GM12878 (cell line): ENCODE measurements around the gene GPR17. TPM values are rescaled to one million over a fixed set of nuclear protein-coding genes. Genes with fewer than 3 reads are reported as not detected.

ENCODE experiments used
- ATAC-seq: fragments of 200-7000 bp; cut with Tn5 transposase; 3 replicates; pipeline ENCODE4 v1.9.1; 2020; ENCODE audit warnings: mild to moderate bottlenecking, moderate library complexity
- BruUV-seq: library from RNA; stranded (reverse); fragments of 400-500 nt; replicated peaks from 2 replicates; lab custom pipeline; 2021; lab: Mats Ljungman, UMichigan
- CTCF ChIA-PET: fragments of 300-600 bp; sonication (Branson Sonifier 250); formaldehyde crosslinking; extraction: SDS; loops from one replicate; lab custom pipeline; 2021; ENCODE audit warnings: inconsistent platforms; lab: Yijun Ruan, JAX
- POLR2A ChIA-PET: fragments of 350-600 bp; formaldehyde crosslinking; extraction: SDS; loops from one replicate; lab custom pipeline; 2021; ENCODE audit warnings: inconsistent platforms; lab: Charles Lee
- RAD21 ChIA-PET: fragments of 300-600 bp; sonication (Branson Sonifier 250); formaldehyde crosslinking; loops from one replicate; lab custom pipeline; 2023; ENCODE audit warnings: antibody characterized with exemption; ENCODE audit not compliant: unreplicated experiment; lab: Charles Lee
- SMC1A ChIA-PET: fragments of 300-600 bp; sonication (Branson Sonifier 250); formaldehyde crosslinking; loops from one replicate; lab custom pipeline; 2023; ENCODE audit not compliant: unreplicated experiment, uncharacterized antibody; lab: Charles Lee
- DNase-seq: peaks from one replicate; pipeline ENCODE4 v3.0.0-alpha.2; 2011; ENCODE audit warnings: low read depth, low spot score
- FAIRE-seq: peaks from 3 replicates; lab custom pipeline; 2011; peaks lifted over from hg19 to GRCh38; lab: Jason Lieb, UNC
- H2AFZ ChIP-seq: 2 replicates; pipeline ENCODE4 v1.6.0; 2011; ENCODE audit warnings: low read depth, low read length, control low read depth; ENCODE audit not compliant: control insufficient read depth
- H3K27ac ChIP-seq: 2 replicates; pipeline ENCODE4 v1.5.1; 2011; ENCODE audit warnings: control low read depth; ENCODE audit not compliant: control insufficient read depth, insufficient read depth
- H3K27me3 ChIP-seq, 2 experiments: replicated peaks in 1 of 2; 2 replicates each; pipeline versions ENCODE4 v1.6.0 to v1.6.1; 2011; ENCODE audit warnings: low read length in 1 of 2; ENCODE audit not compliant: control insufficient read depth in 2 of 2, insufficient read depth in 2 of 2
- H3K36me3 ChIP-seq, 2 experiments: 2 replicates each; pipeline ENCODE4 v1.5.1; 2011; ENCODE audit warnings: low read length in 1 of 2; ENCODE audit not compliant: control insufficient read depth in 2 of 2, insufficient read depth in 2 of 2
- H3K4me1 ChIP-seq: 2 replicates; pipeline ENCODE4 v1.6.1; 2011; ENCODE audit warnings: mild to moderate bottlenecking, low read length, moderate library complexity, mixed read lengths; ENCODE audit not compliant: control insufficient read depth, insufficient read depth
- H3K4me2 ChIP-seq: 2 replicates; pipeline ENCODE4 v1.6.0; 2011; ENCODE audit warnings: control low read depth; ENCODE audit not compliant: control insufficient read depth, insufficient read depth
- H3K4me3 ChIP-seq: fragments of 200-600 bp; sonication (generic); 2 replicates; pipeline ENCODE4 v1.5.1; 2016
- H3K79me2 ChIP-seq: 2 replicates; pipeline ENCODE4 v1.6.0; 2011; ENCODE audit warnings: low read length; ENCODE audit not compliant: control insufficient read depth, insufficient read depth
- H3K9ac ChIP-seq: 2 replicates; pipeline ENCODE4 v1.8.0; 2011; ENCODE audit warnings: low read length, control low read depth, mixed read lengths; ENCODE audit not compliant: control insufficient read depth, insufficient read depth
- H3K9me3 ChIP-seq: replicated peaks from 3 replicates; pipeline ENCODE4 v1.5.1; 2011; ENCODE audit warnings: mild to moderate bottlenecking, low read length; ENCODE audit not compliant: control insufficient read depth, insufficient read depth
- H4K20me1 ChIP-seq: 2 replicates; pipeline ENCODE4 v1.6.0; 2011; ENCODE audit not compliant: control insufficient read depth, insufficient read depth
- FOXK2 ChIP-seq: fragments of 450-650 bp; IDR thresholded peaks from 2 replicates; pipeline ENCODE4 v1.6.1; 2017; ENCODE audit warnings: mild to moderate bottlenecking, moderate library complexity
- FOXM1 ChIP-seq: IDR thresholded peaks from 2 replicates; pipeline ENCODE4 v1.6.1; 2012; ENCODE audit warnings: low read depth, mild to moderate bottlenecking, inconsistent platforms, low read length, moderate library complexity
- MTA2 ChIP-seq: fragments of 450-650 bp; IDR thresholded peaks from 2 replicates; pipeline ENCODE4 v1.6.1; 2016; ENCODE audit warnings: low read depth, mild to moderate bottlenecking, moderate library complexity
- NBN ChIP-seq: fragments of 450-650 bp; IDR thresholded peaks from 2 replicates; pipeline ENCODE4 v1.6.1; 2016
- NFYA ChIP-seq: IDR thresholded peaks from 2 replicates; pipeline ENCODE4 v1.6.1; 2011; ENCODE audit warnings: low read depth, mild to moderate bottlenecking, low read length, improper control_type of control experiment, borderline replicate concordance
- PML ChIP-seq: IDR thresholded peaks from 2 replicates; pipeline ENCODE4 v1.6.1; 2012; ENCODE audit warnings: low read length, inconsistent platforms
- STAT1 ChIP-seq: fragments of 450-650 bp; conservative IDR thresholded peaks from 2 replicates; pipeline ENCODE4 v1.6.1; 2014; ENCODE audit warnings: antibody characterized with exemption, mild to moderate bottlenecking
- TCF12 ChIP-seq: IDR thresholded peaks from 2 replicates; pipeline ENCODE4 v1.6.1; 2011; ENCODE audit warnings: low read depth, mild to moderate bottlenecking, low read length
- WGBS: methylation state at CpG from one replicate; pipeline ENCODE4 v1.1.6; 2016; ENCODE audit warnings: low lambda C conversion rate; ENCODE audit not compliant: insufficient replicate concordance, insufficient coverage; ENCODE audit errors: missing lambda C conversion rate; 5-methylcytosine and 5-hydroxymethylcytosine counted together
- in situ Hi-C: fragments of 300-500 bp; cut with MboI; formaldehyde crosslinking; loops from 9 replicates; pipeline ENCODE4 v1.14.3; 2018; ENCODE audit warnings: mixed read lengths
- intact Hi-C: fragments of 100-400 bp; cut with micrococcal nuclease; formaldehyde crosslinking; loops from one replicate; pipeline ENCODE4 v1.14.2; 2022; ENCODE audit not compliant: unreplicated experiment
- polyA plus RNA-seq, 11 experiments: library from polyadenylated mRNA; depleted of rRNA in 4 of 11; unstranded in 6 of 11; stranded (reverse) in 5 of 11; fragments of >200 nt; fragmentation: Nextera tagmentation in 4 of 11; fragmentation: Illumina TruSeq in 1 of 11; extraction: Ambion mirVana in 4 of 11; extraction: Trizol in 1 of 11; gene quantifications; 1 replicate in 1 of 11; 2 replicates in 10 of 11; pipeline versions ENCODE4 v1.2.1 to v1.2.3, GENCODE V29; 2011 to 2016; ENCODE audit warnings: inconsistent platforms in 2 of 11, missing spikeins in 2 of 11, low read depth in 1 of 11
- total RNA-seq, 4 experiments: library from RNA; depleted of rRNA in 3 of 4; stranded (reverse); fragments of >200 nt in 3 of 4; fragmentation: Illumina TruSeq in 1 of 4; extraction: Trizol in 1 of 4; gene quantifications; 2 replicates each; pipeline versions ENCODE4 v1.2.1 to v1.2.3, GENCODE V29; 2013 to 2021
- TF ChIP-seq, protein P1 (sequence below): fragments of 450-650 bp; IDR thresholded peaks from 2 replicates; pipeline ENCODE4 v1.6.1; 2017; ENCODE audit warnings: mild to moderate bottlenecking, moderate library complexity
- TF ChIP-seq, protein P2 (sequence below): IDR thresholded peaks from 2 replicates; pipeline ENCODE4 v1.6.1; 2011; ENCODE audit warnings: borderline replicate concordance, low read depth, mild to moderate bottlenecking, moderate library complexity, mixed read lengths, low read length; ENCODE audit not compliant: insufficient read depth; ENCODE audit errors: extremely low read length
- TF ChIP-seq, protein P3 (sequence below): fragments of 450-650 bp; IDR thresholded peaks from 2 replicates; pipeline ENCODE4 v1.6.1; 2016; ENCODE audit warnings: mild to moderate bottlenecking, moderate library complexity, borderline replicate concordance

Gene GPR17
- total and polyA plus RNA-seq, 10 of the 15 experiments (the other 5 are each of a cell fraction or from before 2014, with no cell fraction given), result not detected

DNA sequence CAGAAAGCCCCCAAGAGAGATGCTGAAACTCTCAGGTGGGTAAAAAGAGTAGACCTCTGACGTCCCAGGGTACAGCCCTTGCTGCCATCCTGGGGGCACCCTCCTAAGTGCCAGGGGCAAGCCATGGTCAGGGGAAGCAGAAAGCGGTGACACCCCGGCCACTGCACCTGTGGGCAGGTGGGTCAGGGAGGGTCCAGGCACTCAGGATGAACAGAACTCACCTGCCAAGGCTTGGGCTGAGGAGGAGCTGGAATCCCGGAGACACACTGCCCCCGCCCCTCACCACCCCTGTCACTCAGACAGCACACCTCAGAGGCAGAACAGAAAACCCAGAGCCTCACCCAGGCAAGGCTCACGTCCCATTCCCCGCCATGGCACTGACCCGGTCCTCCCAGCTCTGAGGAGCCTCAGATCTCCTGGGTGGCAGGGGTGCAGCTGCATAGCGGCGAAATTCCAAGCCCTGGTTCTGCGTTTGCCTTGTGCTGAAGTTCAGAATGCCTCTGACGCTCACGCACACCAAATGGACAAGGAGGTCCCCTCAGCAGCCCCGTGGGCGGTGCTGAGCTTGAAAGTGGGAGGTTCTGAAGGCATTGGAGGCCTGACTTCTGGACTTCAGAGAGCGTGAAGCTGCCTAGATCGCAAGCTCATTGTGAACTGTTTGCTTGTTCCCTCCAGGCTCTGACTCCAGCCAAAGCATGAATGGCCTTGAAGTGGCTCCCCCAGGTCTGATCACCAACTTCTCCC is 4.3 kb downstream of the GPR17 start:
- Histone ChIP-seq H3K79me2 (no peaks in the 10 kb centered on the region), H3K4me1 (no peaks in the 10 kb centered on the region), H3K4me3 (no peak overlapping the region), H2AFZ (no peak overlapping the region), H3K9me3 (no peaks in the 10 kb centered on the region), H3K27me3 (no peaks in the 10 kb centered on the region), H3K9ac (no peak overlapping the region), H3K36me3 (no peaks in the 10 kb centered on the region), H3K4me2 (no peak overlapping the region), H3K27ac (no peak overlapping the region), H4K20me1 (no peaks in the 10 kb centered on the region)
- ChIA-PET SMC1A (interaction anchor here (0.6 to 4.6 kb wide), 4 partner anchors 36 to 171 kb away, joined by 3 to 26 read pairs (median 4); no protein-coding TSS in a partner anchor), RAD21 (interaction anchor here (0.7 to 2.3 kb wide), 3 partner anchors 57 to 83 kb away, joined by 3 to 23 read pairs (median 3); no protein-coding TSS in a partner anchor), CTCF (interaction anchor here (0.5 to 8.3 kb wide), 14 partner anchors 9 to 614 kb away, joined by 3 to 90 read pairs (median 4); partner anchors contain the start of gene WDR33), POLR2A (interaction anchor here (0.6 kb wide), 1 partner anchor 151 kb away, joined by 3 read pairs; no protein-coding TSS in a partner anchor)
- FAIRE-seq (no peak), DNase-seq (no peak), ATAC-seq (peak; percentile 30)
- intact Hi-C loops (no loop called here), in situ Hi-C loops (no loop called here)
- WGBS, result 51% methylated on average over 17 of the region's 17 CpGs
- no TSS peak for BruUV-seq
- TF ChIP-seq, protein P1, sequence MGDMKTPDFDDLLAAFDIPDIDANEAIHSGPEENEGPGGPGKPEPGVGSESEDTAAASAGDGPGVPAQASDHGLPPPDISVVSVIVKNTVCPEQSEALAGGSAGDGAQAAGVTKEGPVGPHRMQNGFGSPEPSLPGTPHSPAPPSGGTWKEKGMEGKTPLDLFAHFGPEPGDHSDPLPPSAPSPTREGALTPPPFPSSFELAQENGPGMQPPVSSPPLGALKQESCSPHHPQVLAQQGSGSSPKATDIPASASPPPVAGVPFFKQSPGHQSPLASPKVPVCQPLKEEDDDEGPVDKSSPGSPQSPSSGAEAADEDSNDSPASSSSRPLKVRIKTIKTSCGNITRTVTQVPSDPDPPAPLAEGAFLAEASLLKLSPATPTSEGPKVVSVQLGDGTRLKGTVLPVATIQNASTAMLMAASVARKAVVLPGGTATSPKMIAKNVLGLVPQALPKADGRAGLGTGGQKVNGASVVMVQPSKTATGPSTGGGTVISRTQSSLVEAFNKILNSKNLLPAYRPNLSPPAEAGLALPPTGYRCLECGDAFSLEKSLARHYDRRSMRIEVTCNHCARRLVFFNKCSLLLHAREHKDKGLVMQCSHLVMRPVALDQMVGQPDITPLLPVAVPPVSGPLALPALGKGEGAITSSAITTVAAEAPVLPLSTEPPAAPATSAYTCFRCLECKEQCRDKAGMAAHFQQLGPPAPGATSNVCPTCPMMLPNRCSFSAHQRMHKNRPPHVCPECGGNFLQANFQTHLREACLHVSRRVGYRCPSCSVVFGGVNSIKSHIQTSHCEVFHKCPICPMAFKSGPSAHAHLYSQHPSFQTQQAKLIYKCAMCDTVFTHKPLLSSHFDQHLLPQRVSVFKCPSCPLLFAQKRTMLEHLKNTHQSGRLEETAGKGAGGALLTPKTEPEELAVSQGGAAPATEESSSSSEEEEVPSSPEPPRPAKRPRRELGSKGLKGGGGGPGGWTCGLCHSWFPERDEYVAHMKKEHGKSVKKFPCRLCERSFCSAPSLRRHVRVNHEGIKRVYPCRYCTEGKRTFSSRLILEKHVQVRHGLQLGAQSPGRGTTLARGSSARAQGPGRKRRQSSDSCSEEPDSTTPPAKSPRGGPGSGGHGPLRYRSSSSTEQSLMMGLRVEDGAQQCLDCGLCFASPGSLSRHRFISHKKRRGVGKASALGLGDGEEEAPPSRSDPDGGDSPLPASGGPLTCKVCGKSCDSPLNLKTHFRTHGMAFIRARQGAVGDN, result no peak
- TF ChIP-seq FOXK2 (no peak), MTA2 (no peak), PML (no peak), NBN (no peak), STAT1 (no peak), TCF12 (no peak), NFYA (no peak), FOXM1 (no peak)
- TF ChIP-seq, protein P2, sequence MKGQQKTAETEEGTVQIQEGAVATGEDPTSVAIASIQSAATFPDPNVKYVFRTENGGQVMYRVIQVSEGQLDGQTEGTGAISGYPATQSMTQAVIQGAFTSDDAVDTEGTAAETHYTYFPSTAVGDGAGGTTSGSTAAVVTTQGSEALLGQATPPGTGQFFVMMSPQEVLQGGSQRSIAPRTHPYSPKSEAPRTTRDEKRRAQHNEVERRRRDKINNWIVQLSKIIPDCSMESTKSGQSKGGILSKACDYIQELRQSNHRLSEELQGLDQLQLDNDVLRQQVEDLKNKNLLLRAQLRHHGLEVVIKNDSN, result no peak
- TF ChIP-seq, protein P3, sequence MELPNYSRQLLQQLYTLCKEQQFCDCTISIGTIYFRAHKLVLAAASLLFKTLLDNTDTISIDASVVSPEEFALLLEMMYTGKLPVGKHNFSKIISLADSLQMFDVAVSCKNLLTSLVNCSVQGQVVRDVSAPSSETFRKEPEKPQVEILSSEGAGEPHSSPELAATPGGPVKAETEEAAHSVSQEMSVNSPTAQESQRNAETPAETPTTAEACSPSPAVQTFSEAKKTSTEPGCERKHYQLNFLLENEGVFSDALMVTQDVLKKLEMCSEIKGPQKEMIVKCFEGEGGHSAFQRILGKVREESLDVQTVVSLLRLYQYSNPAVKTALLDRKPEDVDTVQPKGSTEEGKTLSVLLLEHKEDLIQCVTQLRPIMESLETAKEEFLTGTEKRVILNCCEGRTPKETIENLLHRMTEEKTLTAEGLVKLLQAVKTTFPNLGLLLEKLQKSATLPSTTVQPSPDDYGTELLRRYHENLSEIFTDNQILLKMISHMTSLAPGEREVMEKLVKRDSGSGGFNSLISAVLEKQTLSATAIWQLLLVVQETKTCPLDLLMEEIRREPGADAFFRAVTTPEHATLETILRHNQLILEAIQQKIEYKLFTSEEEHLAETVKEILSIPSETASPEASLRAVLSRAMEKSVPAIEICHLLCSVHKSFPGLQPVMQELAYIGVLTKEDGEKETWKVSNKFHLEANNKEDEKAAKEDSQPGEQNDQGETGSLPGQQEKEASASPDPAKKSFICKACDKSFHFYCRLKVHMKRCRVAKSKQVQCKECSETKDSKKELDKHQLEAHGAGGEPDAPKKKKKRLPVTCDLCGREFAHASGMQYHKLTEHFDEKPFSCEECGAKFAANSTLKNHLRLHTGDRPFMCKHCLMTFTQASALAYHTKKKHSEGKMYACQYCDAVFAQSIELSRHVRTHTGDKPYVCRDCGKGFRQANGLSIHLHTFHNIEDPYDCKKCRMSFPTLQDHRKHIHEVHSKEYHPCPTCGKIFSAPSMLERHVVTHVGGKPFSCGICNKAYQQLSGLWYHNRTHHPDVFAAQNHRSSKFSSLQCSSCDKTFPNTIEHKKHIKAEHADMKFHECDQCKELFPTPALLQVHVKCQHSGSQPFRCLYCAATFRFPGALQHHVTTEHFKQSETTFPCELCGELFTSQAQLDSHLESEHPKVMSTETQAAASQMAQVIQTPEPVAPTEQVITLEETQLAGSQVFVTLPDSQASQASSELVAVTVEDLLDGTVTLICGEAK, result no peak
